Thyroid gland (tissue), 4 donors: Measurements from ENCODE around the gene ERC1.

Source experiments
- POLR2A ChIP-seq, 2 donors: fragments of 450-650 bp; IDR thresholded peaks; one replicate each; pipeline ENCODE4 v1.6.1; 2017; ENCODE audit warnings: antibody characterized with exemption in 2 of 2, mild to moderate bottlenecking in 2 of 2, moderate library complexity in 1 of 2
- TF ChIP-seq, protein P1 (sequence below), 6 experiments: fragments of 200-600 bp in 3 of 6; fragments of 450-650 bp in 3 of 6; sonication (generic) in 3 of 6; IDR thresholded peaks; one replicate each; pipeline ENCODE4 v1.5.1; 2016 to 2019; ENCODE audit warnings: antibody characterized with exemption in 6 of 6, mild to moderate bottlenecking in 2 of 6, inconsistent platforms in 1 of 6, moderate library complexity in 1 of 6

DNA sequence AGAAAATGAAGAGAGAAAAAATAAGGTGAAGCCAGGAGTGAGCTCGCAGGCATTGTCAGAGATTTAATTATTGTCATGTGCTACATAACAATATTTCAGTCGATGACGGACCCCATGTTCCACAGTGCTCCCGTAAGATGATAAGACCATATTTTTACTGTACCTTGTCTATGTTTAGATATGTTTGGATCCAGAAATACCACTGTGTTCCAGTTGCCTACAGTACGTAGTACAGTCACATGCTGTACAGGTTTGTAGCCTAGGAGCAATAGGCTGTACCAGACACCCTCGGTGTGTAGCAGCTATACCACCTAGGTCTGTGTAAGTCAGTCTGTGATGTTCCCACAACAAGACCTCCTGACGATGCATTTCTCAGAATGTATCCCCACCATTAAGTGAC is 465.9 kb downstream of the ERC1 start:
- TF ChIP-seq, protein P1, sequence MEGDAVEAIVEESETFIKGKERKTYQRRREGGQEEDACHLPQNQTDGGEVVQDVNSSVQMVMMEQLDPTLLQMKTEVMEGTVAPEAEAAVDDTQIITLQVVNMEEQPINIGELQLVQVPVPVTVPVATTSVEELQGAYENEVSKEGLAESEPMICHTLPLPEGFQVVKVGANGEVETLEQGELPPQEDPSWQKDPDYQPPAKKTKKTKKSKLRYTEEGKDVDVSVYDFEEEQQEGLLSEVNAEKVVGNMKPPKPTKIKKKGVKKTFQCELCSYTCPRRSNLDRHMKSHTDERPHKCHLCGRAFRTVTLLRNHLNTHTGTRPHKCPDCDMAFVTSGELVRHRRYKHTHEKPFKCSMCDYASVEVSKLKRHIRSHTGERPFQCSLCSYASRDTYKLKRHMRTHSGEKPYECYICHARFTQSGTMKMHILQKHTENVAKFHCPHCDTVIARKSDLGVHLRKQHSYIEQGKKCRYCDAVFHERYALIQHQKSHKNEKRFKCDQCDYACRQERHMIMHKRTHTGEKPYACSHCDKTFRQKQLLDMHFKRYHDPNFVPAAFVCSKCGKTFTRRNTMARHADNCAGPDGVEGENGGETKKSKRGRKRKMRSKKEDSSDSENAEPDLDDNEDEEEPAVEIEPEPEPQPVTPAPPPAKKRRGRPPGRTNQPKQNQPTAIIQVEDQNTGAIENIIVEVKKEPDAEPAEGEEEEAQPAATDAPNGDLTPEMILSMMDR (IDR thresholded peaks at IDR 0.05): no peak
- no peak for TF ChIP-seq POLR2A (IDR thresholded peaks at IDR 0.05)
